Fibroblast of peridontal ligament (primary cell): Measurements from ENCODE around the gene CPA2.

Source experiments
- DNase-seq: peaks from one replicate; pipeline ENCODE4 v3.0.0-alpha.2; 2010; ENCODE audit errors: extremely low read depth

The CPA2 gene

DNA sequence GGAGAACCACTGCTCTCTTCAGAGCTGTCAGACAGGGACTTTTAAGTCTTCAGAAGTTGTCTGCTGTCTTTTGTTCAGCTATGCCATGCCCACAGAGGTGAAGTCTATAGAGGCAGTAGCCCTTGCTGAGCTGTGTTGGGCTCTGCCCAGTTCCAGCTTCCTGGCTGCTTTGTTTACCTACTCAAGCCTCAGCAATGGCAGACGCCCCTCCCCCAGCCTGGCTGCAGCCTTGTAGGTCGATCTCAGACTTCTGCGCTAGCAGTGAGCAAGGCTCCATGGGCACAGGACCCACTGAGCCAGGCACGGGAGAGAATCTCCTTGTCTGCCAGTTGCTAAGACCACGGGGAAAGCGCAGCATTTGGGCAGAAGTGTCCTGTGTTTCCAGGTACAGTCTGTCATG is 12.1 kb upstream of the CPA2 start:
- DNase-seq = no peak

- no peak for DNase-seq
These were observed 10.0 kb upstream of the CPA2 start for GRCh38 chr7:130256704-130257103.

DNA sequence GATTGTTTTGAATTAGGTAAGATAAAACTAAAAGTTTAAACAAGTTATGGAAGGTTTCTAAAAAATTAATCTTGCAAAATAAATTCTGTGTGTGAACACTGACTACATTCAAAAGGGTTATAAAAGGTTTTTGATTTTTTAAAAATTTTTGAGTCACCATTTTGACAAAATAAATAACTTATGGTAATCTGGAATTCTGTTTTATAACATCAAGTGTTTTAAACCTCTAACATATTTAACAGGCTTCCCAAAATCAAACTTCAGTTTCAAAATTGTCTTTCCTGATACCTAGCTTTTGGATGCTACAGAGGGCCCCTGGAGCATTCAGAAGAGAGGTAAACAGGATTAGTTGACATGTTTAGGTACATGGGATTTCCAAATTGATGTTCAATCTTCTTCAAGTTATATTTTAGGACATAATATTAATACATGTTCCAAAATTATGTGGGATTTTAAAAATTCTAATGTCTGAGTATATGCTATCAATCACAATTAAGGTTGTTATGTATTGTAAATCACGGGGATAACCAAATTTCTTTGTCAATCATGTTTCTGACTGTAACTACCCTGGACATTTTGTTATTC is 8.1 kb upstream of the CPA2 start:
- DNase-seq = no peak

- no peak for DNase-seq
These were observed 4.2 kb upstream of the CPA2 start for GRCh38 chr7:130262448-130262847.

DNA sequence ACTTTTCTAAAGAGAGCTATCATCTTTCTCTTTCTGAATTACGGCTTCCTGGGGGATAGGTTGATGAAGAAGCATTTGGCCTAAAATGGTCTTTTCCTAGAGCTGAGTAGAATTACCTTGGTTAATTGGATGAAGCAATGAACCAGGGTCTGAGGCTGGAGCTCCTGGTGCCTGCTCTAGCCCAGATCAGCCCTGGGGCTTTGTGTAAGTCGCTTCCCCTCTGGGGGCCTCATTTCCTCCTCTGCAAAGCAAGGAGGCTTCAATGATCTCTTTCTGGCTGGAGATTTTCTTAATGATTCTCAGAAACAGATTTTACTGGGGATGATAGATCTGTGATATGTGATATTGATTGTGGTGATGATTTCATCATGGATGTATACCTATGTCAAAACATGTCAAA is 3.5 kb upstream of the CPA2 start:
- DNase-seq = no peak

DNA sequence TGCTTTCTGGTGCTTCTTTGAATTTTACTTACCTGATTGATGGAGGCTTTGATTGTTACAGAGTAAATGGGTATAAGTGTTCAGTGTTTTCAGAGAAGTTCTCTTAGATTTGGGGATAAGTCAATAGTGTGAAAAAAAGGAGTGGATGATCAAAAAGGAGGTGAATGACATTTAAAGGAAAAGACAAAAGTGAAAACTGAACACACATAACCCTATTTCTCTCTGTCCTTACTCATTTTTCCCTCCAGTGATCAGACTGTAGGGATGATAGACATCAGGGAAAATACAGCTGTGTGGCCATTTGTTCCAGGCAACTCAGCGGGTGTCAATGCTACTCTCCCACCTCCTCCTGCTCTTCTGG is 278 bp downstream of the CPA2 start:
- no peak for DNase-seq

DNA sequence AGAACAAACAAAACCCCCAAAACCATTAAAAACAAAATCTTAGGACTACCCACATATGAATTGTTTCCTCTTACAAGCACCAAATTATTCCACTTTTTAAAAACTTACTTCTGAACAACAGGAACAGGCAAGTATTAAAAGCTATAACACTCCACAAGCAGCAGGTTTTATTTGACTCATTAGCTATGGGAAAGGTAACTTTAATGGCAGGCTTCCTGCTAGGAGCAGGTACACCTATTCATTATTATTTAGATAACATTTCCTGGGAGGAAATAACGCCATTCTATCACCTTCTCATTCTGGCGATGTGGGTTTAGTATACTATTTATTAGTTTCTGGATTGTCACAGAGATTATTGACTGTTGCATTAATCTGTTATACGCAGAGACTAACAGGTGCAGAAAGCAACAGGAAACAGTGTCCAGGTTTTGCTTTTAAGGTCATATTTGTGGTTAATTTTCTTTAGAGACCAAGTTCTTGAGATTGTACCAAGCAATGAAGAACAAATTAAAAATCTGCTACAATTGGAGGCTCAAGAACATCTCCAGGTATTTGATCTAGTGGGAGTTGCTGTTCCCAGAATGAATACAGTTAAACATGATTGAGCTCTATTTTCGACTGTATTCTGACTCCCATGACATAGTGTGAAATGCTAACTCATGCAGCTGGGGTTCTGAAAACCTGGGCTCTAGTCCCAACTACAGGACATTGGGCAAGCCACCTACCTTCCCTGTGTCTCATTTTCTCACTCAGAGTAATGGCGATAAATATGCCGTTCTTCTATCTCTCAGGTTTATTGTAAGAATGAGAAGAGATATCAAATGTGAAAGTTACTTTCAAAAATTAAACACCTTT is 2.0 kb downstream of the CPA2 start:
- no peak for DNase-seq

DNA sequence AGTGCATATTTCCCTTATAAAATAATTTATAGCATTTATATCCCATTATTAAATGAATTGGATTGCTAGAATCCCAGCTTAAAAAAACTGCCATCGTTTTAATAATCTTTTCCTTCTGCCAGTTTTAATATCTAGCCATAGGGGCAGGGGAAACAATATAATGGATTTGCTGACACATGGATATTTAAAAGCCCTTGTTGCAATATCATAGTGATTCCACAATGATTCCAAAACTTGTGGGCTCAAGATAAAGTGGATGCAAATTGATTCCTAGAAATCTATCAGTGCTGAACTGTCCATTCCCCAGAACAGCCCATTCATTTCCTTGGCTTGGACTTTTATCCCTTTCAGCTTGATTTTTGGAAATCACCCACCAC is 2.6 kb downstream of the CPA2 start:
- DNase-seq = no peak

DNA sequence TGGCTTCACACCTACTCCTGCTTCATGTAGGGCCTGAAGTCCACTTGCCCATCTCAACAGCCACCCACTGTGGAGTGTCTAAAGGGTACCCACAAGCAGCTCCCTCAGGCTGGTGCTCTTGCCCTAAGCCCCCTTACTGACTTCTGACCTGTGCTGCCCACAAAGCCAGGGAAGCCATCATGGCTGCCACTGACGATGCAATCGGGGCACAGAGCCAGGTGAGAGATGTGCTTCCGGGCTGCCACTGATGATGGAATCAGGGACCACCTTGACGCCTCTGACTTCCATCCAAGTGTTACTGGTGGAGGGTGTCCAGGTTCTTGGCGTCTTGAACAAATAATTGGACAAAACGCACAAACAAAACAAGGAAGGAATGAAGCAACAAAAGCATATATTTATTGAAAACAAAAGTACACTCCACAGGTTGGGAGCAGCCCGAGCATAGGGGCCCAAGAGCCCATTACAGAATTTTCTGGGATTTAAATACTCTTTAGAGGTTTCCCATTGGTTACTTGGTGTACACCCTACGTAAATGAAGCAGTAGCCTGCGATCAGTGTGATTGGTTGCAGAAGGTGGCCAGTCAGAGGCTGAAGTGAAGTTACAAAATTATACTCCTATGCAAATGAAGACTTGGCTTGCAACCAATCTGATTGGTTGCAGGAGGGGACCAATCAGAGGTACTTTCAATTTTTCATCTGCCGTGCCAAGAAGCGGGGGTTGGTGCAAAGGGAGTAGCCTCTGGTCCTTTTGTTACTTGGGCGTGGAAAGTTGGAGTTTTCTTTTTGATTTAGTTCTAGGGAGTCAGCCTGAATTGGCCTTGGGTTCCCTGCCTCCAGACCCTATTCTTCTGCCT is 4.5 kb downstream of the CPA2 start:
- DNase-seq = no peak

GRCh38 chr7:130272381-130273080 is 5.9 kb downstream of the CPA2 start:
- DNase-seq = no peak

DNA sequence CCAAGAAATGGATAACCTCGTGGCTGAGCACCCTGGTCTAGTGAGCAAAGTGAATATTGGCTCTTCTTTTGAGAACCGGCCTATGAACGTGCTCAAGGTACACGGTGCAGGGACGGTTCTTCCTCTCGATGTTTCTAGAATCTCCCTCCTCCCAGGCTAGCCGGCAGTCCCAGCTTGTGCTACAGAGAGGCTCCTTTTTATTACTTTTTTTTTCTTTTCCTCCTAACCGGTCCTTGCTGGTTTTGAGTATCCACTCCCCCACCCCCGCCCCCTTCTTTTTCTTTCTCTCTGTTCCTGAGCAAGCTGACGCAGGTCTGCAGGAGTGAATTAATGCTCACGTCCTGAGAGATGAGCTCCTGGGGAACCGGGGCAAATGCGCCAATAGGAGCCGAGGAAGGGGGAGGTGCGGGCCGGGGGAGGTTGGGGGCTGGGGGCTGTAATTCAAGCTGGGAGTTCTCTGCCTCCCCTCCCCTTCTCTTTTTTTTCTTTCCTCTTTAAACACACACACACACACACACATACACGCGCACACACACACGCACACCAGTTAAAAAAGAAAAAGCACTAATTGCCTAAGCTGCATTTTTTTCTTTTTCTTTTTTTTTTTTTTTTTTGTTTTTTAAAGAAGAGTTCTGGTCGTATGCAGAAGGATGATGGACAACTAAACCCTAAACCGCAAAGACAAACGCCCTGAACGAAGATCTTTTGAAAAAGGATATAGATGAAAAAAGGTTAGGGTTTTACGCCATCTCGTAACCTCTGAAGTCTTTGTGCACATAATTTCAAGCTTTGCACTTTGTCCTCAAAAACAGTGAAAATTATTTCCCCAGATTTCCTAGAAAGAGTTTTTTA is 6.6 kb downstream of the CPA2 start:
- no peak for DNase-seq

DNA sequence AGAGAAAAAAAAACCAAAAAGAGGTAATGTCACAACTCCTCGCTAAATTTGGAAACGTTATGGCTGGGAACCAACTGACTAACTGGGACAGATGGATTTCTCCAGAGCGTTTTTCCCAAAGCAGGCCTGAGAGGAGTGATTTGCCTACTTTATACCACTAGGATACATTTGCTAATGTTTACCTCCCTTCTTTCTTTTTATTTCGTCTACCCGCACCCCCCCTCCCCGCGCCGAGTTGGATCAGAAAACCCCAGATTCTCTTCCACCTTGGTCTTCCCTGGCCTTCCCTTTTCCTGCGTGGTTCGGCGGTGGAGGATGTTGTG is 7.2 kb downstream of the CPA2 start:
- DNase-seq = peak; percentile 94

DNA sequence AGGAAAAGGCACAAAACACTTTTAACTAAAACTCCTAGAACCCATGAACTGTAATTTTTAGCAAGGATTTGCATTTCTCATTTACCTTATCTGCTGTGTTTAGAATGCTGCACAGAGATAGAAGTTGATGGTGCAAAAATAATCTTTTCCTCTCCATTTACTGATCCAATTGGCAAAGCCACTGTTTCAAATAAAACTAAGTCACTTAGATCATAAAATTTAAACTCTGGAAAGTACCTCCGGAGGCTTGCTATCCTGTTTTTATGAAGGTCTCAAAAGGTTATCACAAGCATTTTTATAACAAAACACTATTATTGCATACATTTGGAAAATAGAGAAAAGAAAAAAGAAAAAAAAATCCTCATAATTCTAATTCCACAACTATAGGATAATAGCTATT is 7.6 kb downstream of the CPA2 start:
- no peak for DNase-seq

DNA sequence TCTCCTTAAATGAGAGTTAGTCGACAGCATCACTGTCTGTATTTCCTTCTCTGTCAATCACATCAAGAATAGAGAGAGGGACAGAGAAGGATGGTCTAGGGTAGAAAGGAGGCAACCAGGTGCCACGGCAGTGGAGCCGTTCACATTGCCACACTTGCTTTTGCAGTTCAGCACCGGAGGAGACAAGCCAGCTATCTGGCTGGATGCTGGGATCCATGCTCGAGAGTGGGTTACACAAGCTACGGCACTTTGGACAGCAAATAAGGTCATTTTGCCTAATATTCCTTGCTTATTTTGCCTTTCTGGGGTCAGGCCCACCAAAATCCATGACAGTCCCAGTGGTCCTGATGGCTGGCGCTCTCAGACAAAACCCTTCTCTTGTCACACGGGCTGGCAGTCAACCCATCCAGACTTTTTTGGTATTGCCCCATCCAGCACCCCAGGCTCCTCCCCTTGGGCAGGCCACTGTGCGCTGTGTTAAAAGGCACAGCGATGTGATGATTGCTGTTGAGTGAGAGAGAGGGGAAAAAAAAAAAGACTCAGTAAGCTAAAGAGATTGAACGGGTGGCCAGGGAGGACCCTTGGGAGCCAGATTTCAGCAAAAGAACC is 8.4 kb downstream of the CPA2 start:
- no peak for DNase-seq

DNA sequence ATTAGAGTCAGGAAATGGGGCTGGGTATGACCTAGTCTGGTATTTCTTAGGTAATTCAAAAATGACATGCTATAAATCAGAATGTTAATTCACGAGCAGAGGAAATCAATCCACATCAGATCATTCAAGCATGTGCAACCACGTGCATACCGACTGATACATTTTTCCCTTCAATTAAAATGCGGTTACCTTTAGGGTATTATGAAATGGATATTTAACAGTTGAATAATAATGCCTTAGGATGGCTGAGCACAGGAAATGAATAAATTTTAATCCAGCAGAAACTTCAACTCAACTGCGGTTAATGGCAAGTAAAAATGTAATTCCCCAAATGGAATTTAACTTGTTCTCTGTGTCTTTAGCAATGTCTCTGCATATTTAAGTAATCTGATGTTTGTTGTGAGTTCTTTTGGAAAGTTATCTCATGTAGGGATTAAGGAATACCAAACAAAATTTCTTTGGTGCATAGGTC is 9.2 kb downstream of the CPA2 start:
- no peak for DNase-seq

GRCh38 chr7:130276796-130277762 is 10.4 kb downstream of the CPA2 start:
- peak; percentile 73 for DNase-seq

DNA sequence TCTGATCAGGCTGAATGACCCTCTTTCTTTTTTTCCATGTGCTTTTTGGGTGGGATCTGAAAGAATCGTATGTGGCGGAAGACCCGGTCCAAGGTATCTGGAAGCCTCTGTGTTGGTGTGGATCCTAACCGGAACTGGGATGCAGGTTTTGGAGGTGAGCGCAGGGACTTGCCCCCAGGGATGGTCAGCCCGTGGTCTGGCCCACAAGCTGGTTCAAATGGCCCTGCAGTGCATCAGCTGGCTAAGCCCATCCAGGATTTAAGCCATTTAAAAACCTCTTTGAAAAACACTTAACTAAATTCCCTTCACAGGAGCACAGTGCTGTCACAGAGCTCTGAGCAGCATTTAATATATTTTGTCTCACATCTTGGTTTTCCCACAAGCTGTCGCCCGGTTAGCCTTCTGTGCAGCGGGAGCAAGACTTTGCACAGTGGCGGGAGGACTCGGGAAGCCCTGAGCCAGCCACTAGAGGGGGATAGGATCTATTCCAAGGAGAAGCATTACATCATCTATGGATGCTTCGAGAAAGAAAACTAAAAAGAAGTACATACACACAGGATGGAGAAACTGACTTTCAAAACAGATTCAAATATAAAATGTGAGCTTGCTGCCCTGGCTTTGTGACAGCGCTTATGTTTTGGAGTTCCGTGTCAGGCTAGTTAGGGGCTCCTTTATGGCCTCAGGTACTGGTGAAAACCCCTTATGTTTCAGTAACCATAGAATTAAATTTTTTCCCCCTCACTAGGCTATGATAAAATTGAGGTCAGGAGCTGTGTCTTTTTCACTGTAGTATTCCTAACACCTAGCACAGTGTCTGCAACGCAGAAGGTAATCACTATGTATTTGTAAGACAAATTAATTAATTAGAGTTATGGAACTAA is 11.3 kb downstream of the CPA2 start:
- peak; percentile 82 for DNase-seq

DNA sequence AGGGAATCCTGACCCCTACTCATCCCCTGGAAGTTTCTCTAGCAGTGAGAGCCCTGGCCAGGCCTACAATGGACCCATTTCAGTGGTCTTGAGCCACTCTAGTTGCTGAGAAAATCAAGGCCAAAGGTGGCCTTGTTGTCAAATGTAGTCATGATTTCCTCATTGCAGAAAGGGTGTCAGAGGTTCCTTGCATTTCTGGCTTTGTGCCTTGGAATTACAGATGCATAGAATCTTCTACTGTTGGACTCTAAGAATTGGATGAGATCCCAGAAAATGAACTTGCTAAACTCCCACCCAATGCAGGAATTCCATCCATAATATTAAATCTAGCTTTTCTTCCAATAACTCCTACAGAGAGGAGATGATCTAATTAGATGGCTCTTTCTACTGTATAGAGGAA is 12.2 kb downstream of the CPA2 start:
- peak; percentile 94 for DNase-seq

DNA sequence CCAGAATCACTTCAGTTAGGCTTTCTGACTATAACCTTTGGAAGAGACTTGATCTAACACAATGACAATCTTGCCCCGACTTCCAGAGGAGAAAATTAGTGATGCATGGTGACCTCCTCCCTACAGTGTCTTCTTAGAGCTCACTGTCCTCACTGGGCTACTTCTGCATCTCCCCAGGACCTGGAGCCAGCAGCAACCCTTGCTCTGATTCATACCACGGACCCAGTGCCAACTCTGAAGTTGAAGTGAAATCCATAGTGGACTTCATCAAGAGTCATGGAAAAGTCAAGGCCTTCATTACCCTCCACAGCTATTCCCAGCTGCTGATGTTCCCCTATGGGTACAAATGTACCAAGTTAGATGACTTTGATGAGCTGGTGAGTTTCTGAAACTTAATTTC is 12.6 kb downstream of the CPA2 start:
- no peak for DNase-seq
